BE2C (cell line): ENCODE measurements around the gene ODAD2.

ENCODE experiments used
- DNase-seq: peaks from one replicate; pipeline ENCODE4 v3.0.0-alpha.2; 2020
- H3K27me3 ChIP-seq: fragments of 250-450 bp; sonication (Bioruptor Pico); 2 replicates; pipeline ENCODE4 v1.5.1; 2020; ENCODE audit warnings: mild to moderate bottlenecking
- H3K36me3 ChIP-seq: fragments of 250-450 bp; sonication (Bioruptor Pico); 2 replicates; pipeline ENCODE4 v1.5.1; 2020; ENCODE audit warnings: mild to moderate bottlenecking
- H3K4me1 ChIP-seq: fragments of 250-450 bp; sonication (Bioruptor Pico); 2 replicates; pipeline ENCODE4 v1.5.1; 2020
- H3K4me3 ChIP-seq: 2 replicates; pipeline ENCODE4 v1.5.1; 2011; ENCODE audit warnings: low read depth, low read length
- H3K9me3 ChIP-seq: fragments of 250-450 bp; sonication (Bioruptor Pico); 2 replicates; pipeline ENCODE4 v1.5.1; 2020
- TF ChIP-seq, protein P1 (sequence below): IDR thresholded peaks from 2 replicates; pipeline ENCODE4 v1.5.1; 2012; ENCODE audit warnings: mild to moderate bottlenecking, low read depth, low read length

The ODAD2 gene

DNA sequence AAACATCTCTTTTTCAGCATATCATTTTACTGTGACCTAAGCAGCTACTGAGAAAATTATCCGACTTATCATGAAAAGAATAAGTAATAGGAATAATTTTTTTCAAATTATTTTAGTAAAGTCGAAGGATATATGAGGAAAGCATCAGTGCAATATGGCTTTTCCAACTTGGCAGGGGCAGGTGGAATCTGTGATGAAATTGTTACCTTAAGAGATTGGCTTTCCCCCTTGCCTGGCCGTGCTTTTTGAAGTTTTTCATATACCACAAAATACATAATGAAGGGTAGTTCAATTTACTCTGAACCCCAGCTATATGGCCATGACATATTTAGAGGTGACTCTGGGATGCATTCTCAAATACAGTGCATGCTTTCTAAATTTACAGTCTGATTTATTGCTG lies 166.1 kb downstream of the ODAD2 start:
- TF ChIP-seq, protein P1, sequence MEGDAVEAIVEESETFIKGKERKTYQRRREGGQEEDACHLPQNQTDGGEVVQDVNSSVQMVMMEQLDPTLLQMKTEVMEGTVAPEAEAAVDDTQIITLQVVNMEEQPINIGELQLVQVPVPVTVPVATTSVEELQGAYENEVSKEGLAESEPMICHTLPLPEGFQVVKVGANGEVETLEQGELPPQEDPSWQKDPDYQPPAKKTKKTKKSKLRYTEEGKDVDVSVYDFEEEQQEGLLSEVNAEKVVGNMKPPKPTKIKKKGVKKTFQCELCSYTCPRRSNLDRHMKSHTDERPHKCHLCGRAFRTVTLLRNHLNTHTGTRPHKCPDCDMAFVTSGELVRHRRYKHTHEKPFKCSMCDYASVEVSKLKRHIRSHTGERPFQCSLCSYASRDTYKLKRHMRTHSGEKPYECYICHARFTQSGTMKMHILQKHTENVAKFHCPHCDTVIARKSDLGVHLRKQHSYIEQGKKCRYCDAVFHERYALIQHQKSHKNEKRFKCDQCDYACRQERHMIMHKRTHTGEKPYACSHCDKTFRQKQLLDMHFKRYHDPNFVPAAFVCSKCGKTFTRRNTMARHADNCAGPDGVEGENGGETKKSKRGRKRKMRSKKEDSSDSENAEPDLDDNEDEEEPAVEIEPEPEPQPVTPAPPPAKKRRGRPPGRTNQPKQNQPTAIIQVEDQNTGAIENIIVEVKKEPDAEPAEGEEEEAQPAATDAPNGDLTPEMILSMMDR: no peak
- H3K36me3 ChIP-seq: no peaks in the 10 kb centered on the region
- no peak overlapping the region for H3K4me3 ChIP-seq
- H3K9me3 ChIP-seq: no peaks in the 10 kb centered on the region
- no peak for DNase-seq
- H3K27me3 ChIP-seq: no peaks in the 10 kb centered on the region
- H3K4me1 ChIP-seq: no peaks in the 10 kb centered on the region

DNA sequence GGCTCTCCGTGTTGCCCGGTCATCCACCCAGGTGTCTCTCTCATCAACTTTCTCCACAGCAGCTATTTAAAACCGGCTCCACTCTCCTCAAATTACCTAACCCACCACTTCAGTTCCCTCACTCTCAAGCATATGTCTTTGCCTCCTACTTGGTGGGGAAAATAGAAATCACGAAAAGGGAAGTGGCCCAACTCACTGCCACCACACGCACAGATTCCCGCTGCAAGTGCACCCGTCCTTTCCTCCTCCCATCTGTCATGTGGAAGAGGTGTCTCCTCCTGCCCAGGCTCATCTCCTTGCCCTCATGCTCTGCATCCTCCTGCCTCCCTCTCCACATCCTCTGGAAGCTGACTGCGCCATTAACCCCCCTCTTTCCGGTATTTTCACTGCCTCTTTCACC lies 172.5 kb downstream of the ODAD2 start:
- no peaks in the 10 kb centered on the region for H3K9me3 ChIP-seq
- no peaks in the 10 kb centered on the region for H3K4me1 ChIP-seq
- H3K36me3 ChIP-seq: no peaks in the 10 kb centered on the region
- no peaks in the 10 kb centered on the region for H3K27me3 ChIP-seq
- no peak overlapping the region for H3K4me3 ChIP-seq
- DNase-seq: no peak
- TF ChIP-seq, protein P1: no peak

DNA sequence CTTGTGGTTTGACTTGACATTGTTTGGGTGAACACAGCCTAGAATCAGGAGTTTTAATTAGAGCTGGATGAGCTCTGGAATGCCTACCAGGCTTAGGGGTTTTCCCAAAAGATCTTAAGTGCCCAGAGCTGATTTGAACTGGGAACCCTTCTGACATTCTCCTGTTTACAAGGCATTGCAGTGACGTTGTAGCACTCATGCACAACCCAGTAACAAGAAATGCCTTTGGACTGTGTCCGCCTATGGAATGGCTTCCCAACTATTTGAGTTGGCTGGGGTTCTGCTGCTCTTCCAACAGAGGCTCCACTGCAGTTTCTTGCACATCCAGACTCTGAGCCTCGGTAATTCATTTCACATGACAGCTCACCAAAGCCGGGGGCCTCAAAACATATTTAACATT lies 176.6 kb downstream of the ODAD2 start:
- Histone ChIP-seq H3K4me1 (no peaks in the 10 kb centered on the region), H3K36me3 (no peaks in the 10 kb centered on the region), H3K9me3 (no peaks in the 10 kb centered on the region), H3K27me3 (no peaks in the 10 kb centered on the region), H3K4me3 (no peak overlapping the region)
- no peak for DNase-seq
- TF ChIP-seq, protein P1: no peak

DNA sequence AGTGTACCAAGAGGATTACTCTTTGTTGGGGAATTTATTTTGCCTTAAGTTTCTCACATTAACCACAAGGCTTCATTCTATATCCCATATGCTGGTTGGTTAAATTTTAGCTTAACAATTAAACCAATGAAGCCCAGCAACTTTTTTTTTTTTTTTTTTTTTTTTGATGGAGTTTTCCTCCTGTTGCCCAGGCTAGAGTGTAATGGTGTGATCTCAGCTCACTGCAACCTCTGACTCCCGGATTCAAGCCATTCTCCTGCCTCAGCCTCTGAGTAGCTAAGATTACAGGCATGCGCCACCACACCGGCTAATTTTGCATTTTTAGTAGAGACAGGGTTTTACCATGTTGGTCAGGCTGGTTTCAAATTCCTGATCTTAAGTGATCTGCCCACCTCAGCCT lies 178.2 kb downstream of the ODAD2 start:
- Histone ChIP-seq H3K9me3 (no peaks in the 10 kb centered on the region), H3K36me3 (no peaks in the 10 kb centered on the region), H3K4me1 (no peaks in the 10 kb centered on the region), H3K27me3 (no peaks in the 10 kb centered on the region), H3K4me3 (no peak overlapping the region)
- TF ChIP-seq, protein P1: no peak
- DNase-seq: no peak

DNA sequence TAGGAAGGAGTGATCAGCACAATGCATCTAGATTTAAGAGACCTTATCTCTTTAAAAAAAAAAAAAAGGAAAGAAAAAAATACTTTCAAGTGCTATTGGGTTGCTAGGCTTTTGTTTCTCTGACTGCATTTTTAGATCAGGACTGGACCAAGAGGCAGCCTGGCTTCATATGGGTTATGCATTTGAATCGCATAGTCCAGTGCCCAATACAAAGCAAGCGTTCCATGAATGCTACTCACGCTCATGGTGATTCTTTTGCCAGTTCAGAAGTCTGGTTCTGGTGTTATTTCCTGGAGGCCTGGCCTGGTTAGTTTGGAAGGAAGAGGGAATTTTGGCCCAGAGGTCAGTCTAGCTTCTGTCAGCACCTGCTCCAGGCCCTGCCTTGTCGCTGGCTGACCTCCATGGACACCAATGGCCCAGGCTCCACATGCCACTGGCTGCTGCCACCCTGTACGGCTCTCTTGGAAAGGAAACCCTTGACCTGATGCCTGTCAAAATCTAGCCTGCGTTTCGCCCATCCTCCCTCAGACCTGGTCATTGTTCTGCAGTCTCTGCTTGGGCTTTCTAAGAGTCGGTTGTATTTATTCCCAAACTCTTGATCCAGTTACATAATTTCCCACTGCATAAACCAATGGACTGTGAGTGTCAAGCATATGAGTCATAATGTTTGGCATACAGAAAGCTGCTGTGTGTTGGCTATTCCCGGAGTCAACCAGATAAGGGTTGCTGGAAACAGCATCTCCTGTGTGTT lies 178.9 kb downstream of the ODAD2 start:
- H3K27me3 ChIP-seq: no peaks in the 10 kb centered on the region
- H3K4me3 ChIP-seq: no peak overlapping the region
- no peaks in the 10 kb centered on the region for H3K4me1 ChIP-seq
- DNase-seq: no peak
- H3K36me3 ChIP-seq: no peaks in the 10 kb centered on the region
- no peaks in the 10 kb centered on the region for H3K9me3 ChIP-seq
- TF ChIP-seq, protein P1: no peak

DNA sequence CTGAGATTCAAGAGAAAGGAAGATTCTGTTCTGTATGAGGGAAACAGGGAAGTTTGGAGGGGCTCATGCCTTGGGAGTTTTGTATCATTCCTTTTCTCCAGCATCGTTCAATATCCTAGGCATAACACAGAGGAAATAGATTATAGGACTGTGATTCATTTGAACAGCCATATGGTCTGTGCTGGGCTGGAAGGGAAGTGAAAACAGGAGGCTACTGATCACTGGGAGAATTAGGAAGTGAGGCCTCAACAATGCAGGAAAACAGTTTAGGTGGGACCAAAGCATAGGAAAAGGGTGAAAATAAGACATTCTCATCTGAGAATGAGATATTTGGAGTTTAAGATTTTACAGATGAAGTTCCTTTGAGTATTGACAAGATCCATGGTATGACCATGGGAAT lies 182.6 kb downstream of the ODAD2 start:
- Histone ChIP-seq H3K4me3 (no peak overlapping the region), H3K4me1 (no peaks in the 10 kb centered on the region), H3K9me3 (no peaks in the 10 kb centered on the region), H3K36me3 (no peaks in the 10 kb centered on the region), H3K27me3 (no peaks in the 10 kb centered on the region)
- no peak for DNase-seq
- TF ChIP-seq, protein P1: no peak
